WTC11 (cell line): ENCODE measurements around the gene PROSER2. TPM values are rescaled to one million over a fixed set of nuclear protein-coding genes. Genes with fewer than 3 reads are reported as not detected.

Experiments
- ATAC-seq: fragments of 200-7000 bp; cut with Tn5 transposase; 2 replicates; pipeline ENCODE4 v1.10.0; 2021; ENCODE audit warnings: mild to moderate bottlenecking, moderate library complexity
- CTCF ChIA-PET: fragments of 300-600 bp; sonication (Branson Sonifier 250); formaldehyde crosslinking; loops from one replicate; lab custom pipeline; 2021; ENCODE audit warnings: antibody characterized with exemption; lab: Charles Lee
- POLR2A ChIA-PET: fragments of 350-600 bp; sonication (Branson Sonifier 250); formaldehyde crosslinking; loops from one replicate; lab custom pipeline; 2021; ENCODE audit warnings: antibody characterized with exemption; lab: Charles Lee
- DNase-seq: peaks from one replicate; pipeline ENCODE4 v3.0.0; 2021; ENCODE audit warnings: low spot score
- H3K27ac Mint-ChIP-seq: 2 replicates; pipeline ENCODE4 v1.8.0; 2021; ENCODE audit warnings: mixed read lengths
- H3K27me3 Mint-ChIP-seq: 2 replicates; pipeline ENCODE4 v1.8.0; 2021; ENCODE audit warnings: low read depth, mild to moderate bottlenecking, moderate library complexity, mixed read lengths
- H3K36me3 Mint-ChIP-seq: 2 replicates; pipeline ENCODE4 v1.8.0; 2021; ENCODE audit warnings: mixed read lengths
- H3K4me1 Mint-ChIP-seq: 2 replicates; pipeline ENCODE4 v1.8.0; 2022; ENCODE audit warnings: mixed read lengths
- H3K4me3 Mint-ChIP-seq: 2 replicates; pipeline ENCODE4 v1.8.0; 2021; ENCODE audit warnings: mild to moderate bottlenecking, moderate library complexity, mixed read lengths
- H3K9me3 Mint-ChIP-seq: 2 replicates; pipeline ENCODE4 v1.8.0; 2021; ENCODE audit warnings: mixed read lengths
- ATF1 ChIP-seq: sonication (generic); formaldehyde crosslinking; IDR thresholded peaks from 2 replicates; pipeline ENCODE4 v1.8.1; 2023; ENCODE audit warnings: mild to moderate bottlenecking, moderate library complexity, missing genetic modification reagents
- CDX4 ChIP-seq: fragments of 250-450 bp; sonication (Bioruptor Pico); IDR thresholded peaks from 2 replicates; pipeline ENCODE4 v1.9.0; 2021; ENCODE audit warnings: moderate library complexity, mild to moderate bottlenecking, inconsistent platforms, borderline replicate concordance
- ESRRA ChIP-seq: sonication (generic); formaldehyde crosslinking; IDR thresholded peaks from 2 replicates; pipeline ENCODE4 v1.8.1; 2022; ENCODE audit warnings: mild to moderate bottlenecking, missing genetic modification reagents, borderline replicate concordance
- FOXK1 ChIP-seq: sonication (generic); formaldehyde crosslinking; IDR thresholded peaks from 2 replicates; pipeline ENCODE4 v1.8.0; 2022; ENCODE audit warnings: mild to moderate bottlenecking, moderate library complexity, missing genetic modification reagents
- IRF2 ChIP-seq: sonication (generic); formaldehyde crosslinking; IDR thresholded peaks from 2 replicates; pipeline ENCODE4 v1.8.0; 2022; ENCODE audit warnings: low read depth, missing genetic modification reagents, borderline replicate concordance
- PREB ChIP-seq: sonication (generic); formaldehyde crosslinking; IDR thresholded peaks from 2 replicates; pipeline ENCODE4 v1.8.1; 2022; ENCODE audit warnings: mild to moderate bottlenecking, missing genetic modification reagents, moderate library complexity, borderline replicate concordance
- RORB ChIP-seq: fragments of 250-450 bp; sonication (Bioruptor Pico); IDR thresholded peaks from 2 replicates; pipeline ENCODE4 v1.9.0; 2021; ENCODE audit warnings: mild to moderate bottlenecking
- TCF7 ChIP-seq: sonication (generic); formaldehyde crosslinking; IDR thresholded peaks from 2 replicates; pipeline ENCODE4 v1.8.0; 2022; ENCODE audit warnings: mild to moderate bottlenecking, low read depth, missing genetic modification reagents, moderate library complexity
- USF1 ChIP-seq: sonication (generic); formaldehyde crosslinking; IDR thresholded peaks from 2 replicates; pipeline ENCODE4 v1.8.0; 2022; ENCODE audit warnings: mild to moderate bottlenecking, missing genetic modification reagents
- ZBTB43 ChIP-seq: sonication (generic); formaldehyde crosslinking; IDR thresholded peaks from 2 replicates; pipeline ENCODE4 v1.8.1; 2023; ENCODE audit warnings: mild to moderate bottlenecking, missing genetic modification reagents
- ZNF138 ChIP-seq: sonication (generic); formaldehyde crosslinking; conservative IDR thresholded peaks from 2 replicates; pipeline ENCODE4 v1.8.1; 2022; ENCODE audit warnings: mild to moderate bottlenecking, moderate library complexity, missing genetic modification reagents
- ZNF317 ChIP-seq: sonication (generic); formaldehyde crosslinking; IDR thresholded peaks from 2 replicates; pipeline ENCODE4 v1.8.1; 2023; ENCODE audit warnings: low read depth, mild to moderate bottlenecking, moderate library complexity, missing genetic modification reagents, borderline replicate concordance
- ZNF425 ChIP-seq: fragments of 250-450 bp; sonication (Bioruptor Pico); conservative IDR thresholded peaks from 2 replicates; pipeline ENCODE4 v1.9.0; 2021; ENCODE audit warnings: mild to moderate bottlenecking
- total RNA-seq: library from RNA; stranded (reverse); gene quantifications from 3 replicates; pipeline ENCODE4 v1.2.3, GENCODE V29; 2021
- TF ChIP-seq, protein P1 (sequence below): sonication (generic); formaldehyde crosslinking; IDR thresholded peaks from 2 replicates; pipeline ENCODE4 v1.8.1; 2023; ENCODE audit warnings: mild to moderate bottlenecking, moderate library complexity, missing genetic modification reagents
- TF ChIP-seq, protein P2 (sequence below): fragments of 250-450 bp; sonication (Bioruptor Pico); IDR thresholded peaks from 2 replicates; pipeline ENCODE4 v2.1.2; 2022; ENCODE audit warnings: mild to moderate bottlenecking, moderate library complexity

PROSER2 gene
- total RNA-seq, 1 experiment from 2014 or later: 8.5 TPM

- CTCF ChIA-PET: interaction anchor here (1.0 kb wide), 1 partner anchor 58 kb away, joined by 3 read pairs; no protein-coding TSS in a partner anchor
- no peak overlapping the region for H3K27ac Mint-ChIP-seq
- DNase-seq: no peak
- H3K27me3 Mint-ChIP-seq: no peaks in the 10 kb centered on the region
- TF ChIP-seq TCF7 (CRISPR knock-in tag): no peak
- TF ChIP-seq, all 79 proteins: peak for 0
- no peak overlapping the region for H3K4me3 Mint-ChIP-seq
- H3K36me3 Mint-ChIP-seq: peaks cover 9% of the 10 kb centered on the region
- no peak for ATAC-seq
- no peaks in the 10 kb centered on the region for H3K9me3 Mint-ChIP-seq
- H3K4me1 Mint-ChIP-seq: no peaks in the 10 kb centered on the region
- POLR2A ChIA-PET: no interaction called here
These were observed 32.9 kb downstream of the PROSER2 start for GRCh38 chr10:11856089-11856488.

GRCh38 chr10:11856678-11857077 is 33.5 kb downstream of the PROSER2 start:
- H3K9me3 Mint-ChIP-seq: no peaks in the 10 kb centered on the region
- DNase-seq (no peak), ATAC-seq (no peak)
- no peak overlapping the region for H3K4me3 Mint-ChIP-seq
- H3K4me1 Mint-ChIP-seq: no peaks in the 10 kb centered on the region
- no peak overlapping the region; the same call in 1 of the 2 replicates for H3K27ac Mint-ChIP-seq
- H3K27me3 Mint-ChIP-seq: no peaks in the 10 kb centered on the region
- peaks cover 9% of the 10 kb centered on the region for H3K36me3 Mint-ChIP-seq
- TF ChIP-seq PREB (no peak), ATF1 (CRISPR knock-in tag) (no peak)
- TF ChIP-seq, all 79 proteins: peak for 0
- CTCF ChIA-PET: no interaction called here
- POLR2A ChIA-PET: no interaction called here

DNA sequence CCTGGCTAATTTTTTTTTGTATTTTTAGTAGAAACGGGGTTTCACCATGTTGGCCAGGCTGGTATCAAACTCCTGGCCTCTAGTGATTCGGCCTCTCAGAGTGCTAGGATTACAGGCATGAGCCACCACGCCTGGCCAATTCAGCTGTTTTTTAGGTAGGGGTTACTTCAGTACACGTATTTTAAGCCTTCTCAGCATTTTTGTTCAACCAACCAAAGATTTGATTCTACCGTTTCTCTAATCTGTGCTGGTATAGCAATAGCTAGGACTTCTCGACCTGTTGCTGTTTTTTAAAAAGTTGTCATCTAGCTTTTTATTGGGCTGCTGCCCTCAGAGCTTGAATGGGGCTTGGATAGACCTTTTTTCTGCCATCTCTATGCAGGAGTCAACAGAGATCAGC is 34.9 kb downstream of the PROSER2 start:
- TF ChIP-seq ZNF138 (CRISPR knock-in tag): no peak
- TF ChIP-seq FOXK1 (CRISPR knock-in tag): no peak
- no peak for TF ChIP-seq USF1 (CRISPR knock-in tag)
- TF ChIP-seq CDX4 (CRISPR knock-in tag): no peak
- TF ChIP-seq, protein P1, sequence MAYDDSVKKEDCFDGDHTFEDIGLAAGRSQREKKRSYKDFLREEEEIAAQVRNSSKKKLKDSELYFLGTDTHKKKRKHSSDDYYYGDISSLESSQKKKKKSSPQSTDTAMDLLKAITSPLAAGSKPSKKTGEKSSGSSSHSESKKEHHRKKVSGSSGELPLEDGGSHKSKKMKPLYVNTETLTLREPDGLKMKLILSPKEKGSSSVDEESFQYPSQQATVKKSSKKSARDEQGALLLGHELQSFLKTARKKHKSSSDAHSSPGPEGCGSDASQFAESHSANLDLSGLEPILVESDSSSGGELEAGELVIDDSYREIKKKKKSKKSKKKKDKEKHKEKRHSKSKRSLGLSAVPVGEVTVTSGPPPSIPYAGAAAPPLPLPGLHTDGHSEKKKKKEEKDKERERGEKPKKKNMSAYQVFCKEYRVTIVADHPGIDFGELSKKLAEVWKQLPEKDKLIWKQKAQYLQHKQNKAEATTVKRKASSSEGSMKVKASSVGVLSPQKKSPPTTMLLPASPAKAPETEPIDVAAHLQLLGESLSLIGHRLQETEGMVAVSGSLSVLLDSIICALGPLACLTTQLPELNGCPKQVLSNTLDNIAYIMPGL (CRISPR knock-in tag): no peak
- TF ChIP-seq ZNF317: no peak
- TF ChIP-seq, protein P2, sequence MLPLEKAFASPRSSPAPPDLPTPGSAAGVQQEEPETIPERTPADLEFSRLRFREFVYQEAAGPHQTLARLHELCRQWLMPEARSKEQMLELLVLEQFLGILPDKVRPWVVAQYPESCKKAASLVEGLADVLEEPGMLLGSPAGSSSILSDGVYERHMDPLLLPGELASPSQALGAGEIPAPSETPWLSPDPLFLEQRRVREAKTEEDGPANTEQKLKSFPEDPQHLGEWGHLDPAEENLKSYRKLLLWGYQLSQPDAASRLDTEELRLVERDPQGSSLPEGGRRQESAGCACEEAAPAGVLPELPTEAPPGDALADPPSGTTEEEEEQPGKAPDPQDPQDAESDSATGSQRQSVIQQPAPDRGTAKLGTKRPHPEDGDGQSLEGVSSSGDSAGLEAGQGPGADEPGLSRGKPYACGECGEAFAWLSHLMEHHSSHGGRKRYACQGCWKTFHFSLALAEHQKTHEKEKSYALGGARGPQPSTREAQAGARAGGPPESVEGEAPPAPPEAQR (CRISPR knock-in tag): no peak
- no peak for TF ChIP-seq ESRRA (CRISPR knock-in tag)
- TF ChIP-seq ZBTB43 (CRISPR knock-in tag): no peak
- no peak for TF ChIP-seq RORB
- TF ChIP-seq ZNF425: no peak
- TF ChIP-seq IRF2: no peak
- Mint-ChIP-seq H3K4me1 (no peaks in the 10 kb centered on the region), H3K9me3 (no peaks in the 10 kb centered on the region), H3K27ac (no peak overlapping the region; the same call in 1 of the 2 replicates), H3K4me3 (no peak overlapping the region), H3K27me3 (no peaks in the 10 kb centered on the region), H3K36me3 (peaks cover 6% of the 10 kb centered on the region)
- CTCF ChIA-PET: interaction anchor here (1.1 to 1.3 kb wide), 2 partner anchors 23 to 129 kb away, joined by 3 read pairs; no protein-coding TSS in a partner anchor
- POLR2A ChIA-PET: no interaction called here
- DNase-seq: no peak
- ATAC-seq: no peak
